Activated T-cell treated with anti-CD3 and anti-CD28 coated beads for 1 hour (primary cell): ENCODE measurements around the gene NAA35.
"Not testable (repeated sequence)": the region's sequence is repeated elsewhere in the genome, so short reads cannot be mapped to it uniquely, and the experiment has no call there.

Source experiments
- DNase-seq: peaks from one replicate; pipeline ENCODE4 v3.0.0-alpha.2; 2020; ENCODE audit warnings: low read depth

The NAA35 gene

GRCh38 chr9:85940832-85941621 is at the start of gene NAA35:
Gene NAA35, plus strand, starts transcription at chr9:85941146. Its CDS starts 1,014 bp downstream, at chr9:85942160.
- DNase-seq: peak; percentile 98

DNA sequence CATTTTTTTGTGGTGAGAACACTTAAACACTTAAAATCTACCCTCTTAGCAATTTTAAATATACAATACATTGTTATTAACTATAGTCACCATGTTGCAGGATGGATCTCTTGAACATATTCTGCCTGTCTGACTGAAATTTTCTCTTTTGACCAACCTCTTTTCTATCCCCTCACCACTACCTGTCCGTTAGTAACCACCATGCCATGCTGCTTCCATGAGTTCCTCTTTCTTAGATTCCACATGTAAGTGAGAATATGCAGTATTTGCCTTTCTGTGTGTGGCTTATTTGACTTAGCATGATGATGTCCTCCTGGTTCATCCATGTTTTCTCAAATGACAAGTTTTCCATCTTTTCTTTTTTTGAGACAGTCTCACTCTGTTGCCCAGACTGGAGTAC is 48.5 kb upstream of the NAA35 start:
- DNase-seq: no peak

- DNase-seq: no peak
Observed at GRCh38 chr9:85895685-85896084, 45.3 kb upstream of the NAA35 start.

DNA sequence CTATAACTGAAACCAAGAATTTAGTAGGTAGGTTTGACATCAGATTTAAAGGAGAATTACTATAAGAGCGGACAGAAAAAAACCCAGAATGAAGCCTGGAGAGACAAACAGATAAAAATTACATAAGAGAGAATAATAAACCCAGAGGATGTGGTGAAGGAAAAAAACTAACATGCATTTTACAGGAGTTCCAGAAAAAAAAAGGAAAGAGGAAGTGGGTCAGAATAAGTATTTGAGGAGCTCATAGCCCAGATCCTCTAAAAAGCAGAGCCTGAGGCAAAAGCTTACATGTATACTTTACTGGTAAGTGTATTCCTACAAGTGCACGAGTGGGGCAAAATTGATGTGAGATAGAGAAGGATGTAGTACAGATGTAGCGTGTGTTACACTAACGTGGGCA is 43.1 kb upstream of the NAA35 start:
- no peak for DNase-seq

GRCh38 chr9:85898332-85898731 is 42.6 kb upstream of the NAA35 start:
- no peak for DNase-seq

DNA sequence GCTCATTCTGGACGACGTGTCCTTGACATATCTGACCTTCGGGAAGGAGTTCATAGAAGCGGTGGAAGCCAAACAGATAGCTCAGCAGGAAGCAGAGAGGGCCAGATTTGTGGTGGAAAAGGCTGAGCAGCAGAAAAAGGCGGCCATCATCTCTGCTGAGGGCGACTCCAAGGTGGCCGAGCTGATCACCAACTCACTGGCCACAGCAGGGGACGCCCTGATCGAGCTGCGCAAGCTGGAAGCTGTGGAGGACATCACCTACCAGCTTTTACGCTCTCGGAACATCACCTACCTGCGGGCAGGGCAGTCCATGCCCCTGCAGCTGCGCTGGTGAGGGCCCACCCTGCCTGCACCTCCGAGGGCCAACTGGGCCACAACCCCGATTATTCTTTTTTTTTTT is 41.6 kb upstream of the NAA35 start:
- no peak for DNase-seq

- DNase-seq: peak; percentile 16
Observed at GRCh38 chr9:85900504-85901201, 40.3 kb upstream of the NAA35 start.

DNA sequence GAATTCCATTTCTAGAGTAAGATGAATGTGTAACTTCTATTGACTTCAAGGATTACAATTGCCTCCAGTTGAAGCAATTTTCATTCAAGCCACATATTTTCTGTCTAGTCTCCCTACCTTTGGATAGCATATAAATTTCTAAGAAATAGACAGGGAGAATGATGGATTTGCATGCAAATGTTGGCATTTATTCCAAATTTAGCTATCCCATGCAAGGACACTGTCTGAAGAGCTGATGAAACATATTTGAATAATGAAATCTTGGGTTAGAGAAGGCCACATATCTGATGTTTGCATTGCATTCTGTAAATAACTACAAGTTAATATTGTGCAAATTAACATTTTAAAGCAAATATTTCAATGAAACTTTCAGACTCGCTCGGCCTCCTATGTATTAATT is 36.0 kb upstream of the NAA35 start:
- DNase-seq: no peak

GRCh38 chr9:85905957-85906356 is 35.0 kb upstream of the NAA35 start:
- DNase-seq: no peak

DNA sequence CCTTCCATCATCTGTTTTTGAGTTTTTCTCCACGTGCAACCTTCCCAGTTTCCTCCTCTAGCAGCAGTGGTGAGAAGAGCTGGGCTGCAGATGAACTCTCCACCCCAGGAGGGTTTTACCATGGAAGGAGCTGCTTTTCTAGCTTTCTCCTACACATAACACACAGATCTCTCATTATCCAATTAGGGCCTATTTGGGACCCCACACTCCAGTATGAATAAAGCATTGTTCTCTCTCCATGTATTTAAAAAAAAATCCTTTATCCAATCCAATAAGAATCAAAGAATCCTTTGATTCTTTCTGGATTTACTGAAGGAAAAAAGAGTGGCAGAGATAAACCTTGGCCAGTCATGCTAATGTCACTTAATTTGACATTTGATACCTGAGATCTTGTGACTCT is 31.6 kb upstream of the NAA35 start:
- no peak for DNase-seq

DNA sequence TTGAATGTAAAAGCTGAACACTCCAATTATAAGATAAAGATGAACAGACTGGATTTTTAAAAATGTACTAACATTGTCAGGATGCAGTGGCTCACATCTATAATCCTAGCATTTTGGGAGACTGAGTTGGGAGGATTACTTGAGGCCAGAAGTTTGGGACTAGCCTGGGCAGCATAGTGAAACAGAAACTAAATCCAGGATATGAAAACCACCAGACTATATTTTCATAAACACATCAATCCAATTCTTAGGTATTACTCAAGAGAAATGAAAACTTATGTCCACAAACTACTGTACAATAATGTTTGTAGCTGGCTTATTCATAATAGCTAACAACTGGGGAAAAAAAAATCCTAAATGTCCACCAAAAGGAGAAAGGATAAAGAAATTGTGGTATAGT is 26.8 kb upstream of the NAA35 start:
- DNase-seq: no peak

DNA sequence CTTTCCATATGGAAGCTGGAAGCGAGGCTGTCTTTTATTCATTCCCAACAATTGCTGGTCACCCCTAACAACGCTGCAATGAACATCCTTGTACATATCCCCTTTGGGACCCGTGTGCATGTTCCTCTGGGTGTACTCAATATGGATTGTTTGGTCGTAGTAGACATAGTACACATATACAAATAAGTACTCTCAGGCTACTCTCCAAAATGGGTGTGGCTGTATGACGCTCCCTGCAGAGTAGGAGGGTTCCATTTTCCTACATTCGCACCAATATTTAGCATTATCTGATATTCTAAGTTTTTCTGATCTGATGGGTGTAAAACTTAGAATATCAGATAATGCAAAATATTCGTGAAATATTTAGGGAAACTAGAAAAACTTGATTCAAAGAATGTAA is 23.2 kb upstream of the NAA35 start:
- DNase-seq: no peak

DNA sequence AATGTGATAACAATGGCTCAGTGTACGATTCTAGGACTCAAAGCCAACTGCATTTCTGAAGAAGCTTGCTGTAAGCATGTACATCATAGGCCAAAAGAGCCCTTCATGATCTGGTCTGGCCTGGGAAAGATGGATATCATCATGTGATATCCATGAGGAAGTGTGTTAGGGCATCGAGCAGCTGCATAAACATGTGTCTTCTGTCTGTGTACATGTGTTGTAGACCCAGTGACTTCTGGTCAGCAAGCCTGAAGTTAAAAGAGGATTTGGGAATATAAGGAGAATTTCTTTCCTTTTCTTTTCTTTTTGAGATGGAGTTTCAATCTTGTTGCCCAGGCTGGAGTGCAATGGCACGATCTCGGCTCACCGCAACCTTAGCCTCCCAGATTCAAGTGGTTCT is 15.5 kb upstream of the NAA35 start:
- no peak for DNase-seq

DNA sequence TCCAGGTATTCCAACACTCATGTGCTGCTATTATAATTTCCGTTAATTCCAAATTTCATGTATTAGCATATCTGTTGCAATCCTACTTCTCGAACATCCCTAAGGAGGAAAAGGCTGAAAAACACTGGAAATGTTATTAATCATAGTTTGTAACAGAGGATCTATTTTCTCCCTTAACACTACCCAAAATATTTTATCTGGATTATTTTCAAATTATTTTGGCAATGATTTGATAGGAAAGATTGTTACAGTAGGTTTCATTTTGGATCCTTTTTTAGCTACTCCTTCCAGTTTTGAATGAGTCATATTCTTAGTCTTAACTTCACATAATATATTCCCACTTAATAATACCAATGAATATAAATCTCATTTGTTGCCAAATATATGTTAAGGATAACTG is 13.9 kb upstream of the NAA35 start:
- DNase-seq: no peak

- no peak for DNase-seq
Observed at GRCh38 chr9:85931495-85931894, 9.5 kb upstream of the NAA35 start.

DNA sequence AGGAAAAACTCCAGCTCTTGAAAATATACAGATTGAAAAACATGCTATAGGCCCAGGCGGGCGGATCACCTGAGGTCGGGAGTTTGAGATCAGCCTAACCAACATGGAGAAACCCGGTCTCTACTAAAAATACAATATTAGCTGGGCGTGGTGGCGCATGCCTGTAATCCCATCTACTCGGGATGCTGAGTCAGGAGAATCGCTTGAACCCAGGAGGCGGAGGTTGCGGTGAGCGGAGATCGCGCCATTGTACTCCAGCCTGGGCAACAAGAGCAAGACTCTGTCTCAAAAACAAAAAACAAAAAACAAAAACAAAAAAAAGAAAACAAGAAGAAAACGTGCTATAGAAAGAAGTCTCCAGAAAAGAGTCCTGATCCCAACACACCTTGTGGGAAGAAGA is 5.0 kb upstream of the NAA35 start:
- DNase-seq: not testable (repeated sequence)

- no peak for DNase-seq
Observed at GRCh38 chr9:85940275-85940831, 593 bp upstream of the NAA35 start.

GRCh38 chr9:85941622-85941940 is 635 bp downstream of the NAA35 start:
- no peak for DNase-seq

GRCh38 chr9:85941966-85942912 is 1.3 kb downstream of the NAA35 start:
- DNase-seq: no peak

GRCh38 chr9:85942913-85943709 is 2.2 kb downstream of the NAA35 start:
- no peak for DNase-seq

GRCh38 chr9:85943757-85944430 is 2.9 kb downstream of the NAA35 start:
- no peak for DNase-seq
